HEK293 (cell line): ENCODE data around the gene PLK5.

ENCODE experiments used
- AEBP2 ChIP-seq: fragments of 450-650 bp; formaldehyde crosslinking; IDR thresholded peaks from 2 replicates; pipeline ENCODE4 v1.5.1; 2016; ENCODE audit warnings: missing biosample characterization, missing genetic modification characterization, borderline replicate concordance
- KLF16 ChIP-seq: fragments of 450-650 bp; formaldehyde crosslinking; IDR thresholded peaks from 2 replicates; pipeline ENCODE4 v1.5.1; 2017; ENCODE audit warnings: missing biosample characterization, missing genetic modification characterization
- ZBTB1 ChIP-seq: fragments of 450-650 bp; formaldehyde crosslinking; IDR thresholded peaks from 2 replicates; pipeline ENCODE4 v1.5.1; 2016; ENCODE audit warnings: missing biosample characterization, missing genetic modification characterization
- ZBTB21 ChIP-seq: fragments of 450-650 bp; formaldehyde crosslinking; IDR thresholded peaks from 2 replicates; pipeline ENCODE4 v1.5.1; 2017; ENCODE audit warnings: missing biosample characterization, missing genetic modification characterization
- ZBTB48 ChIP-seq: fragments of 450-650 bp; formaldehyde crosslinking; IDR thresholded peaks from 2 replicates; pipeline ENCODE4 v1.5.1; 2016; ENCODE audit warnings: missing biosample characterization, missing genetic modification characterization
- ZBTB8A ChIP-seq: fragments of 450-650 bp; formaldehyde crosslinking; IDR thresholded peaks from 2 replicates; pipeline ENCODE4 v1.5.1; 2016; ENCODE audit warnings: missing biosample characterization, missing genetic modification characterization
- ZNF114 ChIP-seq: fragments of 450-650 bp; formaldehyde crosslinking; IDR thresholded peaks from 2 replicates; pipeline ENCODE4 v1.5.0; 2017; ENCODE audit warnings: missing biosample characterization, missing genetic modification characterization
- ZNF175 ChIP-seq: fragments of 450-650 bp; formaldehyde crosslinking; IDR thresholded peaks from 2 replicates; pipeline ENCODE4 v1.5.1; 2016; ENCODE audit warnings: missing biosample characterization, missing genetic modification characterization
- ZNF184 ChIP-seq: fragments of 450-650 bp; IDR thresholded peaks from 2 replicates; pipeline ENCODE4 v1.5.1; 2018; ENCODE audit warnings: missing biosample characterization, mild to moderate bottlenecking, missing genetic modification characterization
- ZNF202 ChIP-seq: fragments of 450-650 bp; formaldehyde crosslinking; IDR thresholded peaks from 2 replicates; pipeline ENCODE4 v1.5.1; 2016; ENCODE audit warnings: missing biosample characterization, missing genetic modification characterization, borderline replicate concordance
- ZNF24 ChIP-seq: fragments of 450-650 bp; formaldehyde crosslinking; IDR thresholded peaks from 2 replicates; pipeline ENCODE4 v1.5.1; 2016; ENCODE audit warnings: missing biosample characterization, missing genetic modification characterization
- ZNF366 ChIP-seq: fragments of 450-650 bp; formaldehyde crosslinking; conservative IDR thresholded peaks from 2 replicates; pipeline ENCODE4 v1.5.1; 2016; ENCODE audit warnings: missing biosample characterization, missing genetic modification characterization
- ZNF501 ChIP-seq: fragments of 450-650 bp; formaldehyde crosslinking; IDR thresholded peaks from 2 replicates; pipeline ENCODE4 v1.5.1; 2016; ENCODE audit warnings: missing biosample characterization, missing genetic modification characterization
- ZNF514 ChIP-seq: fragments of 450-650 bp; formaldehyde crosslinking; IDR thresholded peaks from 2 replicates; pipeline ENCODE4 v1.5.1; 2016; ENCODE audit warnings: missing biosample characterization, missing genetic modification characterization
- ZNF560 ChIP-seq: fragments of 450-650 bp; formaldehyde crosslinking; IDR thresholded peaks from 2 replicates; pipeline ENCODE4 v1.5.1; 2017; ENCODE audit warnings: missing biosample characterization, missing genetic modification characterization, borderline replicate concordance
- ZNF571 ChIP-seq: fragments of 450-650 bp; formaldehyde crosslinking; IDR thresholded peaks from 2 replicates; pipeline ENCODE4 v1.5.0; 2017; ENCODE audit warnings: missing biosample characterization, missing genetic modification characterization
- ZNF585B ChIP-seq: fragments of 450-650 bp; formaldehyde crosslinking; IDR thresholded peaks from 2 replicates; pipeline ENCODE4 v1.5.1; 2016; ENCODE audit warnings: missing biosample characterization, missing genetic modification characterization
- ZNF658 ChIP-seq: fragments of 450-650 bp; formaldehyde crosslinking; IDR thresholded peaks from 2 replicates; pipeline ENCODE4; 2016; ENCODE audit warnings: missing biosample characterization, missing genetic modification characterization
- ZNF660 ChIP-seq: fragments of 450-650 bp; IDR thresholded peaks from 2 replicates; pipeline ENCODE4 v1.5.1; 2018; ENCODE audit warnings: missing biosample characterization, mild to moderate bottlenecking, missing genetic modification characterization
- ZNF692 ChIP-seq: fragments of 450-650 bp; formaldehyde crosslinking; IDR thresholded peaks from 2 replicates; pipeline ENCODE4 v1.5.1; 2016; ENCODE audit warnings: missing biosample characterization, missing genetic modification characterization
- ZNF701 ChIP-seq: fragments of 450-650 bp; formaldehyde crosslinking; IDR thresholded peaks from 2 replicates; pipeline ENCODE4 v1.5.1; 2016; ENCODE audit warnings: missing biosample characterization, missing genetic modification characterization
- ZNF747 ChIP-seq: fragments of 450-650 bp; formaldehyde crosslinking; IDR thresholded peaks from 2 replicates; pipeline ENCODE4 v1.5.1; 2016; ENCODE audit warnings: missing biosample characterization, missing genetic modification characterization
- ZNF777 ChIP-seq: fragments of 450-650 bp; formaldehyde crosslinking; IDR thresholded peaks from 2 replicates; pipeline ENCODE4 v1.5.1; 2017; ENCODE audit warnings: missing biosample characterization, missing genetic modification characterization, borderline replicate concordance
- ZNF792 ChIP-seq: fragments of 450-650 bp; formaldehyde crosslinking; IDR thresholded peaks from 2 replicates; pipeline ENCODE4 v1.5.1; 2016; ENCODE audit warnings: missing biosample characterization, missing genetic modification characterization
- ZNF837 ChIP-seq: fragments of 450-650 bp; formaldehyde crosslinking; IDR thresholded peaks from 2 replicates; pipeline ENCODE4 v1.5.1; 2016; ENCODE audit warnings: missing biosample characterization, missing genetic modification characterization
- ZSCAN16 ChIP-seq: fragments of 450-650 bp; formaldehyde crosslinking; IDR thresholded peaks from 2 replicates; pipeline ENCODE4 v1.5.1; 2016; ENCODE audit warnings: missing biosample characterization, missing genetic modification characterization
- ZSCAN30 ChIP-seq: fragments of 450-650 bp; IDR thresholded peaks from 2 replicates; pipeline ENCODE4 v1.5.1; 2018; ENCODE audit warnings: missing biosample characterization, mild to moderate bottlenecking, missing genetic modification characterization, moderate library complexity
- TF ChIP-seq, protein P1 (sequence below): fragments of 450-650 bp; formaldehyde crosslinking; IDR thresholded peaks from 2 replicates; pipeline ENCODE4 v1.5.1; 2017; ENCODE audit warnings: missing biosample characterization, missing genetic modification characterization
- TF ChIP-seq, protein P2 (sequence below): fragments of 450-650 bp; formaldehyde crosslinking; IDR thresholded peaks from 2 replicates; pipeline ENCODE4; 2016; ENCODE audit warnings: missing biosample characterization, missing genetic modification characterization
- TF ChIP-seq, protein P3 (sequence below): fragments of 450-650 bp; formaldehyde crosslinking; IDR thresholded peaks from 2 replicates; pipeline ENCODE4 v1.5.1; 2016; ENCODE audit warnings: missing biosample characterization, missing genetic modification characterization
- TF ChIP-seq, protein P4 (sequence below): fragments of 450-650 bp; formaldehyde crosslinking; IDR thresholded peaks from 2 replicates; pipeline ENCODE4 v1.5.1; 2016; ENCODE audit warnings: missing biosample characterization, missing genetic modification characterization

PLK5 gene

GRCh38 chr19:1490311-1491113, 33.4 kb upstream of the PLK5 start, which contains the start of gene PCSK4 (continued):
- TF ChIP-seq ZSCAN16 (tag by site-specific recombination) = no peak
- TF ChIP-seq, protein P1, sequence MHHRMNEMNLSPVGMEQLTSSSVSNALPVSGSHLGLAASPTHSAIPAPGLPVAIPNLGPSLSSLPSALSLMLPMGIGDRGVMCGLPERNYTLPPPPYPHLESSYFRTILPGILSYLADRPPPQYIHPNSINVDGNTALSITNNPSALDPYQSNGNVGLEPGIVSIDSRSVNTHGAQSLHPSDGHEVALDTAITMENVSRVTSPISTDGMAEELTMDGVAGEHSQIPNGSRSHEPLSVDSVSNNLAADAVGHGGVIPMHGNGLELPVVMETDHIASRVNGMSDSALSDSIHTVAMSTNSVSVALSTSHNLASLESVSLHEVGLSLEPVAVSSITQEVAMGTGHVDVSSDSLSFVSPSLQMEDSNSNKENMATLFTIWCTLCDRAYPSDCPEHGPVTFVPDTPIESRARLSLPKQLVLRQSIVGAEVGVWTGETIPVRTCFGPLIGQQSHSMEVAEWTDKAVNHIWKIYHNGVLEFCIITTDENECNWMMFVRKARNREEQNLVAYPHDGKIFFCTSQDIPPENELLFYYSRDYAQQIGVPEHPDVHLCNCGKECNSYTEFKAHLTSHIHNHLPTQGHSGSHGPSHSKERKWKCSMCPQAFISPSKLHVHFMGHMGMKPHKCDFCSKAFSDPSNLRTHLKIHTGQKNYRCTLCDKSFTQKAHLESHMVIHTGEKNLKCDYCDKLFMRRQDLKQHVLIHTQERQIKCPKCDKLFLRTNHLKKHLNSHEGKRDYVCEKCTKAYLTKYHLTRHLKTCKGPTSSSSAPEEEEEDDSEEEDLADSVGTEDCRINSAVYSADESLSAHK (tag by site-specific recombination) = no peak
- TF ChIP-seq, protein P2, sequence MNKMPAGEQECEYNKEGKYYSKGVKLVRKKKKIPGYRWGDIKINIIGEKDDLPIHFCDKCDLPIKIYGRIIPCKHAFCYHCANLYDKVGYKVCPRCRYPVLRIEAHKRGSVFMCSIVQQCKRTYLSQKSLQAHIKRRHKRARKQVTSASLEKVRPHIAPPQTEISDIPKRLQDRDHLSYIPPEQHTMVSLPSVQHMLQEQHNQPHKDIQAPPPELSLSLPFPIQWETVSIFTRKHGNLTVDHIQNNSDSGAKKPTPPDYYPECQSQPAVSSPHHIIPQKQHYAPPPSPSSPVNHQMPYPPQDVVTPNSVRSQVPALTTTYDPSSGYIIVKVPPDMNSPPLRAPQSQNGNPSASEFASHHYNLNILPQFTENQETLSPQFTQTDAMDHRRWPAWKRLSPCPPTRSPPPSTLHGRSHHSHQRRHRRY (tag by site-specific recombination) = no peak
- no peak for TF ChIP-seq ZNF514 (tag by site-specific recombination)
- TF ChIP-seq ZNF792 (tag by site-specific recombination) = no peak
- no peak for TF ChIP-seq ZNF660 (tag by site-specific recombination)
- TF ChIP-seq ZNF585B (tag by site-specific recombination) = no peak
- TF ChIP-seq ZNF701 (tag by site-specific recombination) = no peak
- no peak; the same call in none of the 2 replicates for TF ChIP-seq ZBTB8A (tag by site-specific recombination)
- TF ChIP-seq ZNF692 = peak; percentile 99
- TF ChIP-seq ZNF837 (tag by site-specific recombination) = no peak
- TF ChIP-seq ZNF175 (tag by site-specific recombination) = no peak
- no peak for TF ChIP-seq ZNF777 (tag by site-specific recombination)
- peak; percentile 84 for TF ChIP-seq KLF16
- no peak for TF ChIP-seq ZBTB48 (tag by site-specific recombination)
- TF ChIP-seq ZNF24 (tag by site-specific recombination) = 0 out of 2 replicates have a peak, but pooled peaks have one; percentile 37
- no peak for TF ChIP-seq ZNF184
- TF ChIP-seq, protein P3, sequence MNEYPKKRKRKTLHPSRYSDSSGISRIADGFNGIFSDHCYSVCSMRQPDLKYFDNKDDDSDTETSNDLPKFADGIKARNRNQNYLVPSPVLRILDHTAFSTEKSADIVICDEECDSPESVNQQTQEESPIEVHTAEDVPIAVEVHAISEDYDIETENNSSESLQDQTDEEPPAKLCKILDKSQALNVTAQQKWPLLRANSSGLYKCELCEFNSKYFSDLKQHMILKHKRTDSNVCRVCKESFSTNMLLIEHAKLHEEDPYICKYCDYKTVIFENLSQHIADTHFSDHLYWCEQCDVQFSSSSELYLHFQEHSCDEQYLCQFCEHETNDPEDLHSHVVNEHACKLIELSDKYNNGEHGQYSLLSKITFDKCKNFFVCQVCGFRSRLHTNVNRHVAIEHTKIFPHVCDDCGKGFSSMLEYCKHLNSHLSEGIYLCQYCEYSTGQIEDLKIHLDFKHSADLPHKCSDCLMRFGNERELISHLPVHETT (tag by site-specific recombination) = peak; percentile 70; the same call in 1 of the 2 replicates
- no peak for TF ChIP-seq ZNF560
- no peak for TF ChIP-seq ZNF202 (tag by site-specific recombination)
- no peak for TF ChIP-seq ZBTB1 (tag by site-specific recombination)
- TF ChIP-seq, protein P4, sequence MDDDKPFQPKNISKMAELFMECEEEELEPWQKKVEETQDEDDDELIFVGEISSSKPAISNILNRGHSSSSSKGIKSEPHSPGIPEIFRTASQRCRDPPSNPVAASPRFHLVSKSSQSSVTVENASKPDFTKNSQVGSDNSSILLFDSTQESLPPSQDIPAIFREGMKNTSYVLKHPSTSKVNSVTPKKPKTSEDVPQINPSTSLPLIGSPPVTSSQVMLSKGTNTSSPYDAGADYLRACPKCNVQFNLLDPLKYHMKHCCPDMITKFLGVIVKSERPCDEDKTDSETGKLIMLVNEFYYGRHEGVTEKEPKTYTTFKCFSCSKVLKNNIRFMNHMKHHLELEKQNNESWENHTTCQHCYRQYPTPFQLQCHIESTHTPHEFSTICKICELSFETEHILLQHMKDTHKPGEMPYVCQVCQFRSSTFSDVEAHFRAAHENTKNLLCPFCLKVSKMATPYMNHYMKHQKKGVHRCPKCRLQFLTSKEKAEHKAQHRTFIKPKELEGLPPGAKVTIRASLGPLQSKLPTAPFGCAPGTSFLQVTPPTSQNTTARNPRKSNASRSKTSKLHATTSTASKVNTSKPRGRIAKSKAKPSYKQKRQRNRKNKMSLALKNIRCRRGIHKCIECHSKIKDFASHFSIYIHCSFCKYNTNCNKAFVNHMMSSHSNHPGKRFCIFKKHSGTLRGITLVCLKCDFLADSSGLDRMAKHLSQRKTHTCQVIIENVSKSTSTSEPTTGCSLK (tag by site-specific recombination) = no peak
- no peak for TF ChIP-seq AEBP2 (tag by site-specific recombination)
- TF ChIP-seq ZBTB21 = peak; percentile 47; the same call in 1 of the 2 replicates
- no peak for TF ChIP-seq ZSCAN30 (tag by site-specific recombination)
- TF ChIP-seq ZNF366 (tag by site-specific recombination) = peak; percentile 80
- no peak for TF ChIP-seq ZNF114 (tag by site-specific recombination)
- no peak for TF ChIP-seq ZNF658 (tag by site-specific recombination)
- no peak for TF ChIP-seq ZNF747 (tag by site-specific recombination)
- TF ChIP-seq ZNF501 (tag by site-specific recombination) = no peak; the same call in 1 of the 2 replicates
- no peak for TF ChIP-seq ZNF571
